ENCODE results near the gene OAT. TPM values are rescaled to one million over a fixed set of nuclear protein-coding genes. Genes with fewer than 3 reads are reported as not detected.
A peak's percentile ranks its signal among the peaks of the same experiment; 100 is the strongest.

The OAT gene
- total RNA-seq, 1 experiment from 2014 or later = 79.8 TPM

DNA sequence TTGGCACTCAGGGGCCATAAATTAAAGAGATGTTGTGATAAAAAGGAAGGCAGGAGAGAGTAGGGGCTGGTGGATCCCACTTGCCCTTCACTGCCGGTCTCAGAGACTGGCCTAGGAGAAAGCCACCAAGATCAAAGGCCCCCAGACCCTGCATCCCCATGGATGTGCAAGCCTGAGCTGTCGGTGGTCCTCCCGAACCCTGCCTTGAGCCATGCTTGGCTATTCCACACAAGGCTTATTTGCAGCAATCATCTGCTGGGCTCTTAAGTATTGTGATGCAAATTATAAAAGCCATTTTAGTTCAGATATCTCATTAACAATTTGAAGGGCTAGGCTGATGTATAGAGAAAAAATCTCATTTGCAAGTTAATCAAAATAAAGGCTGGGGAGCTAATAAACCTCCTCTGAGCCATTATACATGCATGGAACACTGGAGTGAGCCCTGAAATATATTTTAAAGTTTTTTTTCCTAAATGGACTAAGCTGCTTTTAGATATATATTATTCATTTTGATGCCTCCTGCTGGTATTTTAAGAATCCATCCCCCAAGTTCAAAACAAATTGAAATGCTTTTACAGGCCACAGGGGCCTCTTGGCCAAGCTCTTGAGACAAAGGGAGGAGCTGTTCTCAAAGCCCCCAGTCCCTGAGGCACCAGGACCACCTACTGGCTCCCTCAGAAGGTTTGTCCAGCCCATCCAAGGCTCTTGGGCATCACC is 28.1 kb downstream of the OAT start:
- no peak overlapping the region for H3K27ac ChIP-seq (ENCODE audit: low read length)
- intact Hi-C loops (cut with micrococcal nuclease) = no loop called here
- peaks cover 24% of the 10 kb centered on the region for H3K4me1 ChIP-seq (ENCODE audit: insufficient read depth, low read length)
- ChIA-PET POLR2A (ENCODE audit: unreplicated experiment) (interaction anchor here (0.6 kb wide), 1 partner anchor 71 kb away, joined by 12 read pairs; the partner anchor contains the start of gene LHPP), CTCF (interaction anchor here (0.8 kb wide), 1 partner anchor 396 kb away, joined by 3 read pairs; no protein-coding TSS in a partner anchor)
- DNase-seq (no peak), ATAC-seq (no peak)
- H3K9ac ChIP-seq (ENCODE audit: low read length) = no peak overlapping the region
- H3K9me3 ChIP-seq (ENCODE audit: low read length) = no peaks in the 10 kb centered on the region
- no peak overlapping the region for H3K4me2 ChIP-seq (ENCODE audit: low read length)
- H3K9me2 ChIP-seq (replicated peaks; ENCODE audit: low read length) = no peaks in the 10 kb centered on the region
- no peaks in the 10 kb centered on the region for H3K27me3 ChIP-seq (ENCODE audit: low read length)
- H3K79me2 ChIP-seq (ENCODE audit: low read length) = no peaks in the 10 kb centered on the region
- H2AFZ ChIP-seq (ENCODE audit: low read length) = no peak overlapping the region
- H3K36me3 ChIP-seq (ENCODE audit: low read depth, low read length) = no peaks in the 10 kb centered on the region
- no peaks in the 10 kb centered on the region for H4K20me1 ChIP-seq (ENCODE audit: low read length)
- no peaks in the 10 kb centered on the region for H3F3A ChIP-seq (ENCODE audit: low read length, unreplicated experiment)
- H3K4me3 ChIP-seq (ENCODE audit: low read length) = no peak overlapping the region
- no TSS peak for BruUV-seq (replicated peaks)
- TF ChIP-seq CTCF (conservative IDR thresholded peaks at IDR 0.05; ENCODE audit: low read depth, low read length) (no peak), EZH2phosphoT487 (IDR thresholded peaks at IDR 0.05; ENCODE audit: borderline replicate concordance, low read length) (no peak), EZH2 (IDR thresholded peaks at IDR 0.05; ENCODE audit: low read length, unreplicated experiment) (no peak)

DNA sequence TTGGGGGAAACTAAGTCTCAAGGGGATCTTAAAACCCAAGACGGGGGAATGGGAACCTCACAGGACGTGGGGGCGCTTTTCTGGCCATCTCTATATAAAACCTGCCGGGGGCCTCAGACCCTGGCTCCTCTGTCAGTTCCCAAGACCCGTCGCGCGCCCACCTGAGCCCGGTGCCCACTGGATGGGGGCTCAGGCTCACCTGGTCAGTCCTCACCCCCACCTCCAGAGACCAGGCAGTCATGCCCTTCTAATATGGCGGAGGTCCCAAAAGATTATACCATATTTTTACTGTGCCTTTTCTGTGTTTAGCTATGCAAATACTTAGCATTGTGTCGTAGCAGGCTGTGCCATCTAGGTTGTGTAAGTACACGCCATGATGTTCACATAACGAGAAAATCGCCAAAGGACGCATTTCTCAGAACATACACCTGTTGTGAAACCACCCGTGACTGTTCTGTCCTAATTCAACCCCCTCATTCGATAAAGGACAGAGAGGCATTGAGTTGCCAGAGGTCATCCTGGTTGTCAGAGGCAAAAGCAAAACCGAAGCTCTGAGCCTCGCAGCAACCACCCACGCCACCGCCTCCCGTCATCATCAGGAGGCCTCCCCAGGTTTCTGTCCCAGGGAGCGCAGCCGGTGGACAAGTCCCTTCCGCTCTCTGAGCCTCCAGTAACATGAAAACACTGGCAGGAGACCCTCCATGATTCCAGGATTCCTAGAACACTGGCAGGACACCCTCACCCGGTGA is 28.9 kb downstream of the OAT start:
- Histone ChIP-seq H3K9me2 (replicated peaks; ENCODE audit: low read length) (no peaks in the 10 kb centered on the region), H3K79me2 (ENCODE audit: low read length) (no peaks in the 10 kb centered on the region), H3K4me1 (ENCODE audit: insufficient read depth, low read length) (peaks cover 18% of the 10 kb centered on the region), H3F3A (ENCODE audit: low read length, unreplicated experiment) (no peaks in the 10 kb centered on the region), H3K4me3 (ENCODE audit: low read length) (peak overlapping the region; percentile 32; the same call in 1 of the 2 replicates), H2AFZ (ENCODE audit: low read length) (peak overlapping the region; percentile 78), H3K9ac (ENCODE audit: low read length) (no peak overlapping the region), H3K9me3 (ENCODE audit: low read length) (no peaks in the 10 kb centered on the region), H3K4me2 (ENCODE audit: low read length) (peak overlapping the region; percentile 89), H3K27ac (ENCODE audit: low read length) (no peak overlapping the region), H3K27me3 (ENCODE audit: low read length) (no peaks in the 10 kb centered on the region), H3K36me3 (ENCODE audit: low read depth, low read length) (no peaks in the 10 kb centered on the region), H4K20me1 (ENCODE audit: low read length) (no peaks in the 10 kb centered on the region)
- POLR2A ChIA-PET (ENCODE audit: unreplicated experiment) = no interaction called here
- intact Hi-C loops (cut with micrococcal nuclease) = loop anchor here (1.0 to 10.0 kb wide), 2 partner anchors 295 to 395 kb away; partner anchors contain the start of gene CHST15
- no peak for DNase-seq
- TF ChIP-seq EZH2phosphoT487 (IDR thresholded peaks at IDR 0.05; ENCODE audit: borderline replicate concordance, low read length) = no peak
- no peak for TF ChIP-seq EZH2 (IDR thresholded peaks at IDR 0.05; ENCODE audit: low read length, unreplicated experiment)
- no peak for TF ChIP-seq CTCF (conservative IDR thresholded peaks at IDR 0.05; ENCODE audit: low read depth, low read length)
- no peak for ATAC-seq
- no TSS peak for BruUV-seq (replicated peaks)
- CTCF ChIA-PET = interaction anchor here (0.7 to 1.5 kb wide), 5 partner anchors 198 to 395 kb away, joined by 3 to 37 read pairs (median 4); no protein-coding TSS in a partner anchor

Measured in PC-3 (cell line).